HepG2 (cell line): ENCODE measurements around the gene NFIL3. TPM values are rescaled to one million over a fixed set of nuclear protein-coding genes. Genes with fewer than 3 reads are reported as not detected.

ENCODE experiments used
- AFF4 ChIP-seq: sonication (generic); formaldehyde crosslinking; IDR thresholded peaks from 2 replicates; pipeline ENCODE4 v1.4.0; 2020; ENCODE audit warnings: missing genetic modification reagents
- ARID4A ChIP-seq: sonication (generic); formaldehyde crosslinking; IDR thresholded peaks from 2 replicates; pipeline ENCODE4 v1.5.0; 2020; ENCODE audit warnings: mild to moderate bottlenecking, missing genetic modification reagents, borderline replicate concordance
- ARID5B ChIP-seq: IDR thresholded peaks from 2 replicates; pipeline ENCODE4 v1.4.0; 2020; ENCODE audit warnings: mild to moderate bottlenecking, missing genetic modification reagents
- EP300 ChIP-seq, 3 experiments: sonication (generic) in 1 of 3; formaldehyde crosslinking in 1 of 3; IDR thresholded peaks; 2 replicates each; pipeline versions ENCODE4 v1.5.1 to v1.6.1; 2011 to 2020; ENCODE audit warnings: low read depth in 2 of 3, low read length in 2 of 3, borderline replicate concordance in 1 of 3, improper control_type of control experiment in 1 of 3, mild to moderate bottlenecking in 1 of 3, missing genetic modification reagents in 1 of 3, moderate library complexity in 1 of 3
- ETS1 ChIP-seq: sonication (generic); formaldehyde crosslinking; IDR thresholded peaks from 2 replicates; pipeline ENCODE4 v1.4.0; 2020; ENCODE audit warnings: missing genetic modification reagents
- FOSL2 ChIP-seq: sonication (generic); formaldehyde crosslinking; IDR thresholded peaks from 2 replicates; pipeline ENCODE4 v1.4.0; 2020; ENCODE audit warnings: missing genetic modification reagents
- NFRKB ChIP-seq: fragments of 450-650 bp; IDR thresholded peaks from 2 replicates; pipeline ENCODE4 v1.6.1; 2017
- NFYB ChIP-seq: sonication (generic); formaldehyde crosslinking; IDR thresholded peaks from 2 replicates; pipeline ENCODE4 v1.4.0; 2020; ENCODE audit warnings: missing genetic modification reagents
- TBP ChIP-seq: sonication (generic); formaldehyde crosslinking; IDR thresholded peaks from 2 replicates; pipeline ENCODE4 v1.5.0; 2020; ENCODE audit warnings: missing genetic modification reagents
- ZNF564 ChIP-seq: sonication (generic); formaldehyde crosslinking; IDR thresholded peaks from 2 replicates; pipeline ENCODE4 v1.8.1; 2023; ENCODE audit warnings: mild to moderate bottlenecking, missing genetic modification reagents
- ZNF709 ChIP-seq: sonication (generic); formaldehyde crosslinking; IDR thresholded peaks from 2 replicates; pipeline ENCODE4 v1.5.0; 2020; ENCODE audit warnings: mild to moderate bottlenecking, missing genetic modification reagents
- ZNF850 ChIP-seq: sonication (generic); formaldehyde crosslinking; conservative IDR thresholded peaks from 2 replicates; pipeline ENCODE4 v1.9.0; 2021; ENCODE audit warnings: mild to moderate bottlenecking, missing genetic modification reagents
- polyA plus RNA-seq, 8 experiments: library from polyadenylated mRNA; depleted of rRNA in 3 of 8; stranded (reverse) in 7 of 8; unstranded in 1 of 8; fragments of >200 nt; fragmentation: Illumina TruSeq in 4 of 8; extraction: Trizol in 4 of 8; gene quantifications; 2 replicates each; pipeline versions ENCODE4 v1.2.1 to v1.2.3, GENCODE V29; 2011 to 2016; ENCODE audit warnings: low read depth in 4 of 8, missing spikeins in 1 of 8, mixed read lengths in 1 of 8; ENCODE audit not compliant: insufficient read depth in 1 of 8
- total RNA-seq, 5 experiments: library from RNA; depleted of rRNA; stranded (reverse); fragments of >200 nt; fragmentation: Illumina TruSeq; extraction: Trizol; gene quantifications; 2 replicates each; pipeline ENCODE4 v1.2.3, GENCODE V29; 2016; ENCODE audit warnings: low read depth in 1 of 5

NFIL3 gene
- total and polyA plus RNA-seq, 2 of the 13 experiments (the other 11 are each of a cell fraction or from before 2014, with no cell fraction given), result 46.6 to 54.2 TPM

- no peak for TF ChIP-seq EP300 (IDR thresholded peaks at IDR 0.05; ENCODE audit: low read depth in 2 of 2, low read length in 2 of 2)
- no peak; the same call in 1 of the 2 replicates for TF ChIP-seq EP300 (CRISPR knock-in tag; IDR thresholded peaks at IDR 0.05; ENCODE audit: borderline replicate concordance)
- TF ChIP-seq TBP, result no peak
- TF ChIP-seq ARID5B (CRISPR knock-in tag), result peak; percentile 24; the same call in 1 of the 2 replicates
- no peak for TF ChIP-seq NFRKB
- peak; percentile 28; the same call in 1 of the 2 replicates for TF ChIP-seq ETS1 (CRISPR knock-in tag)
- TF ChIP-seq ZNF709, result no peak
- TF ChIP-seq FOSL2, result peak; percentile 46
- TF ChIP-seq NFYB, result peak; percentile 43; the same call in 1 of the 2 replicates
- peak; percentile 75; the same call in 1 of the 2 replicates for TF ChIP-seq ZNF850
- 0 out of 2 replicates have a peak, but pooled peaks have one; percentile 59 for TF ChIP-seq AFF4
- TF ChIP-seq ARID4A (CRISPR knock-in tag), result no peak; the same call in 1 of the 2 replicates
- TF ChIP-seq ZNF564 (CRISPR knock-in tag), result peak; percentile 91
Measured at GRCh38 chr9:91423785-91424402, at the start of gene NFIL3 (continued).
